Vagina (tissue), 2 donors: ENCODE results near the gene DROSHA.

Source experiments
- POLR2A ChIP-seq, 2 donors: fragments of 450-650 bp; IDR thresholded peaks; one replicate each; pipeline ENCODE4 v1.6.1; 2017; ENCODE audit warnings: antibody characterized with exemption in 2 of 2, mild to moderate bottlenecking in 2 of 2, moderate library complexity in 2 of 2
- TF ChIP-seq, protein P1 (sequence below), 3 experiments: fragments of 450-650 bp in 2 of 3; fragments of 200-600 bp in 1 of 3; sonication (generic) in 1 of 3; IDR thresholded peaks; one replicate each; pipeline ENCODE4 v1.5.1; 2017 to 2019; ENCODE audit warnings: antibody characterized with exemption in 3 of 3, mild to moderate bottlenecking in 2 of 3, moderate library complexity in 2 of 3

DNA sequence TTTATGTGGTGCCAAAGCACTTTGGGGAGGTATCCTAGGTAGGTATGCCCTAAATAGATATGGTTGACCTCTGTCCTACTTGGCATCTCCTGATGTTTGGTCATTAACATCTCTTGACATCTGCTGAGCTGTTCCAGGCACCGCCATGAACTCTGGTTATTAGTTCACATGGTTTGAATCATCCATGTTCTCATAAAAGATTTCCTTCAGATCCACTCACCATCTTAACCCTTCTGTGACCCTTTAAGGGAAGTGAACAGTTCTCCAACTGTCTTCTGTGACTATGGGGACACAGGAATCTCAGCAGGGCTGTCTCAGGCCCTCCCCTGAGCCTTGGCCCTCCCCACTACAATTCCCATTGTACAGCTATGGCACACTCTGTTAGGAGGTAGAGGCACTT, 170.7 kb downstream of the DROSHA start:
- TF ChIP-seq POLR2A (IDR thresholded peaks at IDR 0.05): no peak
- TF ChIP-seq, protein P1, sequence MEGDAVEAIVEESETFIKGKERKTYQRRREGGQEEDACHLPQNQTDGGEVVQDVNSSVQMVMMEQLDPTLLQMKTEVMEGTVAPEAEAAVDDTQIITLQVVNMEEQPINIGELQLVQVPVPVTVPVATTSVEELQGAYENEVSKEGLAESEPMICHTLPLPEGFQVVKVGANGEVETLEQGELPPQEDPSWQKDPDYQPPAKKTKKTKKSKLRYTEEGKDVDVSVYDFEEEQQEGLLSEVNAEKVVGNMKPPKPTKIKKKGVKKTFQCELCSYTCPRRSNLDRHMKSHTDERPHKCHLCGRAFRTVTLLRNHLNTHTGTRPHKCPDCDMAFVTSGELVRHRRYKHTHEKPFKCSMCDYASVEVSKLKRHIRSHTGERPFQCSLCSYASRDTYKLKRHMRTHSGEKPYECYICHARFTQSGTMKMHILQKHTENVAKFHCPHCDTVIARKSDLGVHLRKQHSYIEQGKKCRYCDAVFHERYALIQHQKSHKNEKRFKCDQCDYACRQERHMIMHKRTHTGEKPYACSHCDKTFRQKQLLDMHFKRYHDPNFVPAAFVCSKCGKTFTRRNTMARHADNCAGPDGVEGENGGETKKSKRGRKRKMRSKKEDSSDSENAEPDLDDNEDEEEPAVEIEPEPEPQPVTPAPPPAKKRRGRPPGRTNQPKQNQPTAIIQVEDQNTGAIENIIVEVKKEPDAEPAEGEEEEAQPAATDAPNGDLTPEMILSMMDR (IDR thresholded peaks at IDR 0.05): no peak
